HUES6 (cell line): Measurements from ENCODE around the gene GSE1.

Source experiments
- H3K27ac ChIP-seq: 2 replicates; pipeline ENCODE4 v1.7.0; 2013; ENCODE audit warnings: low read depth, mild to moderate bottlenecking, low read length, inconsistent platforms
- H3K27me3 ChIP-seq: 2 replicates; pipeline ENCODE4 v1.6.1; 2013; ENCODE audit warnings: low read length; ENCODE audit not compliant: control insufficient read depth, insufficient read depth
- H3K36me3 ChIP-seq: 2 replicates; pipeline ENCODE4 v1.6.1; 2013; ENCODE audit warnings: low read length; ENCODE audit not compliant: control insufficient read depth, insufficient read depth
- H3K4me1 ChIP-seq: 2 replicates; pipeline ENCODE4 v1.6.1; 2013; ENCODE audit warnings: low read length; ENCODE audit not compliant: control insufficient read depth, insufficient read depth
- H3K4me3 ChIP-seq: 2 replicates; pipeline ENCODE4 v1.5.1; 2013; ENCODE audit warnings: low read depth, low read length
- H3K9ac ChIP-seq: one replicate; pipeline ENCODE4 v1.6.1; 2013; ENCODE audit warnings: mild to moderate bottlenecking, low read length
- H3K9me3 ChIP-seq: 2 replicates; pipeline ENCODE4 v1.6.1; 2013; ENCODE audit warnings: low read depth, low read length; ENCODE audit not compliant: control insufficient read depth, insufficient read depth

The GSE1 gene

DNA sequence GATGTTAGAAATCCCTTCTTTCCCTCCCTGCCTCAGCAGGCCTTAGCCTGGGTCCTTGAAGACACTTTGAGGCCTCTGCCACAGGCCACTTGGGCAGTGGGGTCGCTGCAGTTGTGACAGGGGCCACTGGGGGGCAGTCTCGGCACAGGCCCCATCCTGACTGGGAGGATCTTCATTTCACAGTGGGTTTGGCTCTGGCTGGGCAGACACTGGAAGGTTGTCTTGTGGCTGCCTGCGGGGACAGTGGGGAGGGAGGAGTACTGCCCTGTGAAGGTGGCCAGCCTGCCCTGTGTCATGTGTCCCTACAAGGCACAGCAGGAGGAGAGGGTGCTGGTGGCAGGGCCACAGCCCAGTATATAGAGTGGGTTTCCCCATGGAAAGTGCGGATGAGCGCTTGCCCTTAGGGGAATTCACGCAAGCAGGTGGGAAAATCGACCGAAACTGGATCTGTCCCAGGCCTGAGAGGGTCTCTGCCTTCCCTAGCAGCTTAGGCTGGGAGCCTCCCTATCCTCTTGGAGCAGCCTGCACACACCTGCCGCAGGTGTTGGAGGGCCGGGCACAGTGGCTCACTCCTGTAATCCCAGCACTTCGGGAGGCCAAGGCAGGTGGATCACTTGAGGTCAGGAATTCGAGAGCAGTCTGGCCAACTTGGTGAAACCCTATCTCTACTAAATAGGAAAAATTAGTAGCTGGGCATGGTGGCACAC is 46.8 kb downstream of the GSE1 start:
- no peaks in the 10 kb centered on the region for H3K27me3 ChIP-seq
- H3K27ac ChIP-seq = no peak overlapping the region
- H3K4me3 ChIP-seq = no peak overlapping the region
- no peaks in the 10 kb centered on the region for H3K4me1 ChIP-seq
- H3K9ac ChIP-seq = no peak overlapping the region
- H3K36me3 ChIP-seq = peaks cover 95% of the 10 kb centered on the region
- no peaks in the 10 kb centered on the region for H3K9me3 ChIP-seq

DNA sequence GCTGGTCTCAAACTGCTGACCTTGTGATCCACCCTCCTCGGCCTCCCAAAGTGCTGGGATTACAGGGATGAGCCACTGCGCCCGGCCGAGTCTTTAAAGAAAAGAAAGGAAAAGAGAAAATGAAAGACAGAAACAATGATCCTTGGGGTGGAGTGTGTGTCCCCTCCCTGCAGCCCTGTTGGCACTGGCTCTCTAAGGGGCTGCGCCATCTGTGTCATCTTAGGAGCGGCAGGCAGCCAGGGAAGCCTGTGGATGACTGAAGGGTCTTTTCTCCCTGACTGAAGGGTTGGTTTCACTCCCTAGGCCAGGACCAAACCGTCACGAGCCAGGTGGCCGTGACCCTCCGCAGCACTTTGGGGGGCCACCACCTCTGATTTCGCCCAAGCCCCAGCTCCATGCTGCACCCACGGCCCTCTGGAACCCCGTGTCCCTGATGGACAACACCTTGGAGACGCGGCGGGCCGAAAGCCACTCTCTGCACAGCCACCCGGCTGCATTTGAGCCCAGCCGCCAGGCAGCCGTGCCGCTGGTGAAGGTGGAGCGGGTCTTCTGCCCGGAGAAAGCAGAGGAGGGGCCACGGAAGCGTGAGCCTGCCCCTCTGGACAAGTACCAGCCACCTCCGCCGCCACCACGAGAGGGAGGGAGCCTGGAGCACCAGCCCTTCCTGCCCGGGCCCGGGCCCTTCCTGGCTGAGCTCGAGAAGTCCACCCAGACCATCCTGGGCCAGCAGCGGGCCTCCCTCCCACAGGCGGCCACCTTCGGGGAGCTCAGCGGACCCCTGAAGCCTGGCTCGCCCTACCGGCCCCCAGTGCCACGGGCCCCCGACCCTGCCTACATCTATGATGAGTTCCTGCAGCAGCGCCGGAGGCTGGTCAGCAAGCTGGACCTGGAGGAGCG is 48.0 kb downstream of the GSE1 start:
- H3K36me3 ChIP-seq = peaks cover 95% of the 10 kb centered on the region
- no peaks in the 10 kb centered on the region for H3K4me1 ChIP-seq
- no peak overlapping the region for H3K4me3 ChIP-seq
- no peaks in the 10 kb centered on the region for H3K27me3 ChIP-seq
- H3K9me3 ChIP-seq = no peaks in the 10 kb centered on the region
- H3K27ac ChIP-seq = no peak overlapping the region
- H3K9ac ChIP-seq = no peak overlapping the region

GRCh38 chr16:85661740-85662481 is 48.8 kb downstream of the GSE1 start:
- peaks cover 95% of the 10 kb centered on the region for H3K36me3 ChIP-seq
- no peak overlapping the region for H3K27ac ChIP-seq
- no peaks in the 10 kb centered on the region for H3K4me1 ChIP-seq
- no peaks in the 10 kb centered on the region for H3K9me3 ChIP-seq
- no peak overlapping the region for H3K4me3 ChIP-seq
- H3K27me3 ChIP-seq = no peaks in the 10 kb centered on the region
- no peak overlapping the region for H3K9ac ChIP-seq

GRCh38 chr16:85662482-85662812 is 49.3 kb downstream of the GSE1 start:
- H3K9me3 ChIP-seq = no peaks in the 10 kb centered on the region
- no peak overlapping the region for H3K9ac ChIP-seq
- peaks cover 95% of the 10 kb centered on the region for H3K36me3 ChIP-seq
- H3K4me3 ChIP-seq = no peak overlapping the region
- no peaks in the 10 kb centered on the region for H3K4me1 ChIP-seq
- H3K27me3 ChIP-seq = no peaks in the 10 kb centered on the region
- no peak overlapping the region for H3K27ac ChIP-seq

GRCh38 chr16:85662976-85663830 is 50.1 kb downstream of the GSE1 start:
- no peak overlapping the region for H3K27ac ChIP-seq
- H3K4me3 ChIP-seq = no peak overlapping the region
- H3K27me3 ChIP-seq = no peaks in the 10 kb centered on the region
- H3K9ac ChIP-seq = no peak overlapping the region
- peaks cover 95% of the 10 kb centered on the region for H3K36me3 ChIP-seq
- H3K9me3 ChIP-seq = no peaks in the 10 kb centered on the region
- H3K4me1 ChIP-seq = no peaks in the 10 kb centered on the region

GRCh38 chr16:85663891-85664321 is 50.8 kb downstream of the GSE1 start:
- no peak overlapping the region for H3K27ac ChIP-seq
- H3K36me3 ChIP-seq = peaks cover 95% of the 10 kb centered on the region
- no peak overlapping the region for H3K9ac ChIP-seq
- no peaks in the 10 kb centered on the region for H3K27me3 ChIP-seq
- H3K4me1 ChIP-seq = no peaks in the 10 kb centered on the region
- no peak overlapping the region for H3K4me3 ChIP-seq
- H3K9me3 ChIP-seq = no peaks in the 10 kb centered on the region

DNA sequence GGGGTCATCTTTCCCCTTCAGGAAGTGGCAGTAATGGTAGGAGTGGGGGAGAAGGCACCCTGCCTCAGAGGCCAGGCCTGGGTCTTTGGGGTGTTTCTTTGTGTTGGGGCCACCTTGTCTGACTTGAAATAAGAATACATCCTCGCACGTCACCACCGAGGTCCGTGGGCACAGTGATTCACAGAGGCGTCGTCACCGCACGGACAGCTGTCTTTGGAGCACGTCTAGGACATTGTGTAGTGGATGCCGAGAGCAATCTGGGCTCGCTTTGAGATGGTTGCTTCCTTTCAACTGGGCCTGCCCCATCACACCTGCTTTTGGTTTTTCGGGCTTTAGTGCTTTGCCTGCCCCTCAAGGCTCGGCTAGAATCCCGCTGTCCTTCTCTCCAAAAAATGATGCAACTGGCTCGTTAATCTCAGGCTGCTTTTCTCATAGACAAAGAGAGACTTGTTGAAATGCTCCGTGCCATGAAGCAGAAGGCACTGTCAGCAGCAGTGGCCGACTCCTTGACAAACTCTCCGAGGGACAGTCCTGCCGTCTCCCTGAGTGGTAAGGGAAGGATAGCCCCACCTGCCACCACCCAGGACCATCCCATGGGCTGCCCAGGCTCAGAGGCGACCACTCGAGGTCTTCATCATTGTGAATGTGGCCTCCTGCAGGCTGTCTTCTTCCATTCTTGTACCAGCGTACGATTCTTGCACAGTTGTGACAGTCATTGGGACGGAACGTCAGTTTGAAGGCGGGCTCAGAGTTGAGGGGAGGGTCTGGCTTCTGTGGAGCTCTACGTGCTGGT is 51.7 kb downstream of the GSE1 start:
- Histone ChIP-seq H3K9me3 (no peaks in the 10 kb centered on the region), H3K27ac (no peak overlapping the region), H3K4me3 (no peak overlapping the region), H3K4me1 (no peaks in the 10 kb centered on the region), H3K27me3 (no peaks in the 10 kb centered on the region), H3K36me3 (peaks cover 96% of the 10 kb centered on the region), H3K9ac (no peak overlapping the region)

GRCh38 chr16:85665373-85665740 is 52.2 kb downstream of the GSE1 start:
- H3K4me1 ChIP-seq = no peaks in the 10 kb centered on the region
- H3K9ac ChIP-seq = no peak overlapping the region
- no peak overlapping the region for H3K27ac ChIP-seq
- no peaks in the 10 kb centered on the region for H3K9me3 ChIP-seq
- no peaks in the 10 kb centered on the region for H3K27me3 ChIP-seq
- H3K36me3 ChIP-seq = peaks cover 97% of the 10 kb centered on the region
- H3K4me3 ChIP-seq = no peak overlapping the region

- no peaks in the 10 kb centered on the region for H3K27me3 ChIP-seq
- no peak overlapping the region for H3K9ac ChIP-seq
- no peaks in the 10 kb centered on the region for H3K9me3 ChIP-seq
- peaks cover 99% of the 10 kb centered on the region for H3K36me3 ChIP-seq
- no peak overlapping the region for H3K27ac ChIP-seq
- H3K4me3 ChIP-seq = no peak overlapping the region
- no peaks in the 10 kb centered on the region for H3K4me1 ChIP-seq
Observed at GRCh38 chr16:85665929-85666328, 52.8 kb downstream of the GSE1 start.

DNA sequence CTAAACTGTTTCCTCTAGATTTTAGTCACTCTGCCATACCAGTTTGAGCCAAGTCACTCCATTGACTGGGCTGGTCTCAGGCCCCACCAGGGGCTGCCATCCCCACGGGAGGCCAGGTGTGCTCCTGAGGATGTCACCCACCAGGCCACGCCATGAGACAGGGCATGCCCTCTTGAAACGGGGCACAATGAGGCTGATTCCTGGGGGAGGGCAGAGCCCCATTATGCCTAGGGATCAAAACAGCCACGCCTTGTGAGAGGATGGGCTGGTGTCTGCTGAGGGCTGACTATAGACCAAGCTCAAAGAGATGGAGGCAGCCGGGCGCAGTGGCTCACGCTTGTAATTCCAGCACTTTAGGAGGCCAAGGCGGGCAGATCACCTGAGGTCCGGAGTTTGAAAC is 54.1 kb downstream of the GSE1 start:
- Histone ChIP-seq H3K27me3 (no peaks in the 10 kb centered on the region), H3K4me3 (no peak overlapping the region), H3K9me3 (no peaks in the 10 kb centered on the region), H3K9ac (no peak overlapping the region), H3K4me1 (no peaks in the 10 kb centered on the region), H3K27ac (no peak overlapping the region), H3K36me3 (peaks cover 99% of the 10 kb centered on the region)
